CD4-positive, alpha-beta T cell (primary cell): ENCODE results near the gene LRP10. TPM values are rescaled to one million over a fixed set of nuclear protein-coding genes. Genes with fewer than 3 reads are reported as not detected.

Source experiments
- ATAC-seq: fragments of 200-7000 bp; cut with Tn5 transposase; one replicate; pipeline ENCODE4 v1.10.0; 2022; ENCODE audit warnings: mild to moderate bottlenecking; ENCODE audit not compliant: poor library complexity
- CTCF ChIA-PET: fragments of 350-600 bp; sonication (Branson Sonifier 250); formaldehyde crosslinking; loops from one replicate; lab custom pipeline; 2021; ENCODE audit warnings: antibody characterized with exemption, inconsistent platforms; lab: Charles Lee
- POLR2A ChIA-PET: fragments of 350-600 bp; sonication (Branson Sonifier 250); formaldehyde crosslinking; loops from one replicate; lab custom pipeline; 2021; ENCODE audit warnings: antibody characterized with exemption, inconsistent platforms; lab: Charles Lee
- DNase-seq, 14 experiments: peaks; one replicate each; pipeline ENCODE4 v3.0.0-alpha.2; 2013 to 2020; ENCODE audit warnings: mixed read lengths in 2 of 14
- H3K27ac ChIP-seq, 2 donors: one replicate each; pipeline versions ENCODE4 v1.5.1 to v1.7.0; 2013; ENCODE audit warnings: low read length in 2 of 2, low read depth in 1 of 2, mild to moderate bottlenecking in 1 of 2
- H3K27me3 ChIP-seq, 2 experiments: 1 replicate in 1 of 2; 2 replicates in 1 of 2; pipeline versions ENCODE4 v1.6.1 to v1.7.0; 2013; ENCODE audit warnings: low read length in 2 of 2, control low read depth in 1 of 2, mild to moderate bottlenecking in 1 of 2, moderate library complexity in 1 of 2; ENCODE audit not compliant: insufficient read depth in 2 of 2, control insufficient read depth in 1 of 2
- H3K36me3 ChIP-seq: one replicate; pipeline ENCODE4 v1.6.1; 2013; ENCODE audit warnings: low read length, control low read depth; ENCODE audit not compliant: insufficient read depth
- H3K4me1 ChIP-seq: one replicate; pipeline ENCODE4 v1.6.1; 2013; ENCODE audit warnings: low read length, control low read depth; ENCODE audit not compliant: insufficient read depth
- H3K4me3 ChIP-seq: one replicate; pipeline ENCODE4 v1.5.1; 2013; ENCODE audit warnings: mild to moderate bottlenecking, low read length, moderate library complexity
- H3K9me3 ChIP-seq, 2 experiments: 1 replicate in 1 of 2; 2 replicates in 1 of 2; pipeline versions ENCODE4 v1.6.1 to v1.7.0; 2013; ENCODE audit warnings: low read length in 2 of 2, mild to moderate bottlenecking in 2 of 2, control low read depth in 1 of 2, moderate library complexity in 1 of 2; ENCODE audit not compliant: control insufficient read depth in 1 of 2, insufficient read depth in 1 of 2
- H3K27ac Mint-ChIP-seq: one replicate; pipeline ENCODE4 v1.8.0; 2020; ENCODE audit warnings: mixed read lengths
- H3K27me3 Mint-ChIP-seq: one replicate; pipeline ENCODE4 v1.8.0; 2021; ENCODE audit warnings: mixed read lengths
- H3K36me3 Mint-ChIP-seq: one replicate; pipeline ENCODE4 v1.8.0; 2021; ENCODE audit warnings: low read depth, mixed read lengths
- H3K4me1 Mint-ChIP-seq: one replicate; pipeline ENCODE4 v1.8.0; 2021; ENCODE audit warnings: low read depth, mixed read lengths
- H3K4me3 Mint-ChIP-seq: one replicate; pipeline ENCODE4 v1.8.0; 2020; ENCODE audit warnings: mild to moderate bottlenecking, mixed read lengths
- H3K9me3 Mint-ChIP-seq: one replicate; pipeline ENCODE4 v1.8.0; 2020; ENCODE audit warnings: mixed read lengths
- intact Hi-C, 2 experiments: fragments of 100-400 bp; cut with DNase I in 1 of 2; cut with micrococcal nuclease in 1 of 2; formaldehyde crosslinking; loops; one replicate each; pipeline versions ENCODE4 v1.15.1 to v1.9.0; 2023 to 2025; cut with DNase I, micrococcal nuclease
- total RNA-seq, 174 experiments: library from RNA in 2 of 174; stranded (reverse) in 2 of 174; gene quantifications; one replicate each; pipeline ENCODE4 v1.2.3 and lab custom pipeline; 2021 to 2026
- TF ChIP-seq, protein P1 (sequence below): fragments of 200-600 bp; IDR thresholded peaks from one replicate; pipeline ENCODE4 v1.8.0; 2022; ENCODE audit warnings: antibody characterized with exemption, mild to moderate bottlenecking

LRP10 gene
- total RNA-seq, 2 experiments from 2014 or later: 52.4 to 54.6 TPM

DNA sequence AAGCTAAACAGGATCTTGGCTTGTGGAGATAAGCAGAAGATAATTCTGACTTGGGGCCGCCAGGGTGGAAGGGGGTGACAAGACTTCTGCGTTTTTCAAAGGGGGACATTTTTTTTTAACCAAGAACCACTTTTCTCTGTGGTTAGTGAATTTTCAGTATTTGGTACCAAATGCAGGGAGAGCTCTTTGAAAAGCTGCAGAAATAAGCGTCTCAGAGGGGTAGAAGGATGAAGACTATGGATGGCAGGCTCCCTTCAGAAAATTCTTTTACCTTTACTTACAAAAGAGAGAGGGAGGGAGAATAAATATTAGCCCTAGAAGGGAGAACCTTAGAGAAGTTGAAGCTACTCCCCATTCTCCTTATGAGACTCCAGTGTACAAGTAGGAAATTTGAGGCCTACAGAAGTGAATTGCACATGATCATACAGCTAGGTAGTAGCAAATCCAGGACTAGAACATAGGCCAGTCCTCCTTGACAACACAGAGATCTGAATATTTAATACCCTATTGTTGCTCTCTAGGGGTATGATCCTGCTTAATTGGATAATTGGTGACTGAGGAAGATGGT lies 41.0 kb upstream of the LRP10 start:
- TF ChIP-seq, protein P1, sequence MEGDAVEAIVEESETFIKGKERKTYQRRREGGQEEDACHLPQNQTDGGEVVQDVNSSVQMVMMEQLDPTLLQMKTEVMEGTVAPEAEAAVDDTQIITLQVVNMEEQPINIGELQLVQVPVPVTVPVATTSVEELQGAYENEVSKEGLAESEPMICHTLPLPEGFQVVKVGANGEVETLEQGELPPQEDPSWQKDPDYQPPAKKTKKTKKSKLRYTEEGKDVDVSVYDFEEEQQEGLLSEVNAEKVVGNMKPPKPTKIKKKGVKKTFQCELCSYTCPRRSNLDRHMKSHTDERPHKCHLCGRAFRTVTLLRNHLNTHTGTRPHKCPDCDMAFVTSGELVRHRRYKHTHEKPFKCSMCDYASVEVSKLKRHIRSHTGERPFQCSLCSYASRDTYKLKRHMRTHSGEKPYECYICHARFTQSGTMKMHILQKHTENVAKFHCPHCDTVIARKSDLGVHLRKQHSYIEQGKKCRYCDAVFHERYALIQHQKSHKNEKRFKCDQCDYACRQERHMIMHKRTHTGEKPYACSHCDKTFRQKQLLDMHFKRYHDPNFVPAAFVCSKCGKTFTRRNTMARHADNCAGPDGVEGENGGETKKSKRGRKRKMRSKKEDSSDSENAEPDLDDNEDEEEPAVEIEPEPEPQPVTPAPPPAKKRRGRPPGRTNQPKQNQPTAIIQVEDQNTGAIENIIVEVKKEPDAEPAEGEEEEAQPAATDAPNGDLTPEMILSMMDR: no peak
- peaks cover 19% of the 10 kb centered on the region for H3K4me1 ChIP-seq
- H3K36me3 ChIP-seq: peaks cover 28% of the 10 kb centered on the region
- H3K9me3 ChIP-seq: peaks cover 0 to 3% of the 10 kb centered on the region in 2 experiments
- Mint-ChIP-seq H3K27me3 (peaks cover 4% of the 10 kb centered on the region), H3K27ac (peak overlapping the region; percentile 89), H3K36me3 (peaks cover 42% of the 10 kb centered on the region), H3K4me3 (peak overlapping the region; percentile 85), H3K9me3 (no peaks in the 10 kb centered on the region), H3K4me1 (peaks cover 28% of the 10 kb centered on the region)
- intact Hi-C loops: loop anchor here in 1 of 2 experiments (2.0 to 5.0 kb wide), 2 partner anchors 63 to 242 kb away; partner anchors contain the start of genes DAD1 and OXA1L
- H3K27ac ChIP-seq: peak overlapping the region; percentile 79 to 89
- CTCF ChIA-PET: interaction anchor here (1.0 to 2.1 kb wide), 2 partner anchors 23 to 260 kb away, joined by 6 to 11 read pairs; no protein-coding TSS in a partner anchor
- ATAC-seq: peak; percentile 9
- H3K4me3 ChIP-seq: peak overlapping the region; percentile 78
- POLR2A ChIA-PET: interaction anchor here (0.6 to 3.1 kb wide), 14 partner anchors 8 to 472 kb away, joined by 3 to 20 read pairs (median 4); partner anchors contain the start of genes DAD1, LRP10, OXA1L and PPP1R3E
- H3K27me3 ChIP-seq: peaks cover 0 to 3% of the 10 kb centered on the region in 2 experiments
- DNase-seq: peak in 1 of 14 experiments; percentile 41

DNA sequence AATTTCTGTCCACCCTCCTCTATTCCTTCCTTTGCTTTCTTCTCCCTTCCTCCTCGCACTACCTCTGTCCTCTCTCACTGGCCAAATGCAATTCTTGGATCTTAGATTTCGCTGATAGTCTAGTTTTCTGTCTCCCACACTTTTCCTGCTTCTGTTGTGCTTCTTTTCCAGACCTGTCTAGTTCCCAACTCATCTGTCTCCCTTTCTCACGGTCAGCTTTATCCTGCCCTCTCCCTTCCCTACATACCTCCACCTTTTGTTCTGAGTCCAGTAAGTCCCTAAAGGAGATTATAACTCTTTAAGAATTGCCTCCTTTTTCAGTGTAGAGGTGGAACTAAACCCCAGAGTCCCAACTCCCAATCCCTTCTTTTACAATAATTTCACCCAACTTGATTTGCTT lies 36.0 kb upstream of the LRP10 start:
- TF ChIP-seq, protein P1: no peak
- intact Hi-C loops: no loop called here
- Mint-ChIP-seq H3K36me3 (peaks cover 41% of the 10 kb centered on the region), H3K9me3 (no peaks in the 10 kb centered on the region), H3K27ac (peak overlapping the region; percentile 38), H3K4me3 (peak overlapping the region; percentile 13), H3K27me3 (peaks cover 23% of the 10 kb centered on the region), H3K4me1 (peaks cover 27% of the 10 kb centered on the region)
- no peak for DNase-seq
- H3K9me3 ChIP-seq: peaks cover 0 to 14% of the 10 kb centered on the region in 2 experiments
- H3K36me3 ChIP-seq: peaks cover 28% of the 10 kb centered on the region
- peaks cover 27% of the 10 kb centered on the region for H3K4me1 ChIP-seq
- no peak for ATAC-seq
- H3K4me3 ChIP-seq: no peak overlapping the region
- H3K27ac ChIP-seq: no peak overlapping the region
- POLR2A ChIA-PET: no interaction called here
- CTCF ChIA-PET: interaction anchor here (1.2 kb wide), 1 partner anchor 13 kb away, joined by 4 read pairs; no protein-coding TSS in a partner anchor
- peaks cover 20 to 24% of the 10 kb centered on the region in 2 experiments for H3K27me3 ChIP-seq

DNA sequence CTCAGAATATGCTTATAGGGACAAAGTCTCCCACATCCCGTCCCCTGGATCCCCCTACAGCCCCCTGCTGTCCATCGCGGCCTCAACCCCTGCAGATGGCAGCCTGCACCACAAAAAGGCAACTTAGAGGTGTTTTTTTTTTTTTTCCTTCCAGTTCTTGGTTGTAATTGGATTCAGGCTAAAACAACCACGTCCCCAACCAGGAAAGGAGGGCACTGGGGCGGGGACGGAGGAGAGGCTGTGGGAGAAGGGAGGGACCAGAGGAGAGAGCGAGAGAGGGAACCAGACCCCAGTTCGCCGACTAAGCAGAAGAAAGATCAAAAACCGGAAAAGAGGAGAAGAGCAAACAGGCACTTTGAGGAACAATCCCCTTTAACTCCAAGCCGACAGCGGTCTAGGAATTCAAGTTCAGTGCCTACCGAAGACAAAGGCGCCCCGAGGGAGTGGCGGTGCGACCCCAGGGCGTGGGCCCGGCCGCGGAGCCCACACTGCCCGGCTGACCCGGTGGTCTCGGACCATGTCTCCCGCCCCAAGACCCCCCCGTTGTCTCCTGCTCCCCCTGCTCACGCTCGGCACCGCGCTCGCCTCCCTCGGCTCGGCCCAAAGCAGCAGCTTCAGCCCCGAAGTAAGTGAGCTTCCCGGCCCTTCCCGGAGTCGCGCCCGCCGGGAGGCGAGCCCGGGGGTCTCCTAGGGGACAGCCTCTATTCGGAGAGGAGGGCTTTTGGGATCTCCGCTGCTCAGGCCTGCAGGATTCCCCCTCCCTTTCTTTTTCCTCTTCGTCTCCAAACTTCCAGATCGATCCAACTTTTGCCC lies 35.0 kb upstream of the LRP10 start, which contains the start of gene MMP14:
TSS of gene MMP14 (plus strand) at position 285 of the 813 bp plus-strand sequence. CDS start at position 518, 233 bp downstream.
- peaks cover 25% of the 10 kb centered on the region for H3K27me3 Mint-ChIP-seq
- H3K27ac Mint-ChIP-seq: peak within 1 kb of the TSS; percentile 38
- POLR2A ChIA-PET: interaction anchor here (1.0 to 2.5 kb wide), 4 partner anchors 17 to 484 kb away, joined by 4 to 11 read pairs (median 6); partner anchors contain the start of genes LRP10, OXA1L and PABPN1
- DNase-seq (no peak), ATAC-seq (no peak)
- Histone ChIP-seq H3K36me3 (peaks cover 25% of the 10 kb centered on the region), H3K9me3 (peaks cover 0 to 14% of the 10 kb centered on the region in 2 experiments), H3K27ac (no peak within 1 kb of the TSS), H3K4me1 (peaks cover 21% of the 10 kb centered on the region), H3K4me3 (peak within 1 kb of the TSS; percentile 54), H3K27me3 (peaks cover 23 to 24% of the 10 kb centered on the region in 2 experiments)
- TF ChIP-seq, protein P1: no peak
- no peaks in the 10 kb centered on the region for H3K9me3 Mint-ChIP-seq
- CTCF ChIA-PET: interaction anchor here (1.1 to 1.9 kb wide), 2 partner anchors 14 to 16 kb away, joined by 3 to 8 read pairs; no protein-coding TSS in a partner anchor
- H3K4me3 Mint-ChIP-seq: peak within 1 kb of the TSS; percentile 89
- H3K4me1 Mint-ChIP-seq: peaks cover 18% of the 10 kb centered on the region
- intact Hi-C loops: no loop called here
- peaks cover 34% of the 10 kb centered on the region for H3K36me3 Mint-ChIP-seq
